ENCODE measurements around the gene SLC29A4. TPM values are rescaled to one million over a fixed set of nuclear protein-coding genes. Genes with fewer than 3 reads are reported as not detected.
"Not testable (repeated sequence)": the region's sequence is repeated elsewhere in the genome, so short reads cannot be mapped to it uniquely, and the experiment has no call there.

SLC29A4 gene
- total and polyA plus RNA-seq, 2 donors (not counting 3 experiments of a cell fraction or from before 2014, with no cell fraction given): 5.2 to 7.7 TPM

- H3K27me3 ChIP-seq (ENCODE audit: control insufficient read depth in 2 of 2, insufficient read depth in 2 of 2, low read length in 2 of 2); H4K20me1 ChIP-seq (replicated peaks; ENCODE audit: control insufficient read depth, extremely low read depth, insufficient read depth, low read length); H3K9me3 ChIP-seq (replicated peaks; ENCODE audit: control insufficient read depth, insufficient read depth, low read length); H2AFZ ChIP-seq (ENCODE audit: low read depth, low read length); dilution Hi-C loops (cut with MboI; ENCODE audit: extremely low pct_ligation_motif_present, low sequenced_read_pairs); FAIRE-seq; H3K27ac ChIP-seq (ENCODE audit: insufficient read depth, low read depth, low read length); H3K4me2 ChIP-seq (ENCODE audit: insufficient read depth, low read length); DNase-seq (ENCODE audit: low read depth, low spot score); CTCF ChIA-PET; POLR2A ChIA-PET; H3K9ac ChIP-seq (replicated peaks; ENCODE audit: extremely low read depth, insufficient read depth, low read length); BruUV-seq (replicated peaks); H3K4me3 ChIP-seq (replicated peaks in 1 of 3; ENCODE audit: insufficient read depth in 1 of 3, low read depth in 1 of 3, low read length in 3 of 3); H3K79me2 ChIP-seq (ENCODE audit: control insufficient read depth, insufficient read depth, low read length); H3K9me1 ChIP-seq (replicated peaks; ENCODE audit: control insufficient read depth, extremely low read depth, insufficient read depth, low read length); H3K4me1 ChIP-seq (ENCODE audit: control insufficient read depth, extremely low read depth, insufficient read depth, low read length); intact Hi-C loops (cut with micrococcal nuclease): not testable (repeated sequence)
- H3K36me3 ChIP-seq (ENCODE audit: control insufficient read depth in 2 of 2, extremely low read depth in 1 of 2, insufficient read depth in 2 of 2, low read length in 2 of 2): peaks cover 0 to 33% of the 10 kb centered on the region in 2 experiments
Measured at GRCh38 chr7:5323800-5324781, 41.3 kb downstream of the SLC29A4 start.

- DNase-seq (ENCODE audit: low read depth, low spot score): no peak
- no peaks in the 10 kb centered on the region for H3K79me2 ChIP-seq (ENCODE audit: control insufficient read depth, insufficient read depth, low read length)
- FAIRE-seq: no peak
- H2AFZ ChIP-seq (ENCODE audit: low read depth, low read length): no peak overlapping the region
- no peak overlapping the region for H3K27ac ChIP-seq (ENCODE audit: insufficient read depth, low read depth, low read length)
- TF ChIP-seq EZH2 (IDR thresholded peaks at IDR 0.05; ENCODE audit: borderline replicate concordance, low read depth, low read length, severe bottlenecking) (no peak), MAX (IDR thresholded peaks at IDR 0.05; ENCODE audit: insufficient read depth, insufficient read length) (no peak)
- CTCF ChIA-PET: no interaction called here
- no peaks in the 10 kb centered on the region for H3K9me1 ChIP-seq (replicated peaks; ENCODE audit: control insufficient read depth, extremely low read depth, insufficient read depth, low read length)
- H3K9ac ChIP-seq (replicated peaks; ENCODE audit: extremely low read depth, insufficient read depth, low read length): no peak overlapping the region
- no peak overlapping the region for H3K4me3 ChIP-seq (replicated peaks in 1 of 3; ENCODE audit: insufficient read depth in 1 of 3, low read depth in 1 of 3, low read length in 3 of 3)
- BruUV-seq (replicated peaks): no TSS peak
- no peaks in the 10 kb centered on the region for H3K9me3 ChIP-seq (replicated peaks; ENCODE audit: control insufficient read depth, insufficient read depth, low read length)
- POLR2A ChIA-PET: interaction anchor here (0.7 kb wide), 1 partner anchor 39 kb away, joined by 4 read pairs; no protein-coding TSS in a partner anchor
- no peaks in the 10 kb centered on the region for H3K27me3 ChIP-seq (ENCODE audit: control insufficient read depth in 2 of 2, insufficient read depth in 2 of 2, low read length in 2 of 2)
- H3K4me1 ChIP-seq (ENCODE audit: control insufficient read depth, extremely low read depth, insufficient read depth, low read length): no peaks in the 10 kb centered on the region
- dilution Hi-C loops (cut with MboI; ENCODE audit: extremely low pct_ligation_motif_present, low sequenced_read_pairs): no loop called here
- peaks cover 0 to 32% of the 10 kb centered on the region in 2 experiments for H3K36me3 ChIP-seq (ENCODE audit: control insufficient read depth in 2 of 2, extremely low read depth in 1 of 2, insufficient read depth in 2 of 2, low read length in 2 of 2)
- intact Hi-C loops (cut with micrococcal nuclease): no loop called here
- no peak overlapping the region for H3K4me2 ChIP-seq (ENCODE audit: insufficient read depth, low read length)
- H4K20me1 ChIP-seq (replicated peaks; ENCODE audit: control insufficient read depth, extremely low read depth, insufficient read depth, low read length): no peaks in the 10 kb centered on the region
Measured at GRCh38 chr7:5324961-5325360, 42.2 kb downstream of the SLC29A4 start.

All from endothelial cell of umbilical vein (primary cell).